Putamen (tissue), 1 donor: ENCODE results near the gene BAIAP2L2.

ENCODE experiments used
- DNase-seq: peaks from one replicate; pipeline ENCODE4 v3.0.0-alpha.2; 2016; ENCODE audit warnings: low spot score

BAIAP2L2 gene

DNA sequence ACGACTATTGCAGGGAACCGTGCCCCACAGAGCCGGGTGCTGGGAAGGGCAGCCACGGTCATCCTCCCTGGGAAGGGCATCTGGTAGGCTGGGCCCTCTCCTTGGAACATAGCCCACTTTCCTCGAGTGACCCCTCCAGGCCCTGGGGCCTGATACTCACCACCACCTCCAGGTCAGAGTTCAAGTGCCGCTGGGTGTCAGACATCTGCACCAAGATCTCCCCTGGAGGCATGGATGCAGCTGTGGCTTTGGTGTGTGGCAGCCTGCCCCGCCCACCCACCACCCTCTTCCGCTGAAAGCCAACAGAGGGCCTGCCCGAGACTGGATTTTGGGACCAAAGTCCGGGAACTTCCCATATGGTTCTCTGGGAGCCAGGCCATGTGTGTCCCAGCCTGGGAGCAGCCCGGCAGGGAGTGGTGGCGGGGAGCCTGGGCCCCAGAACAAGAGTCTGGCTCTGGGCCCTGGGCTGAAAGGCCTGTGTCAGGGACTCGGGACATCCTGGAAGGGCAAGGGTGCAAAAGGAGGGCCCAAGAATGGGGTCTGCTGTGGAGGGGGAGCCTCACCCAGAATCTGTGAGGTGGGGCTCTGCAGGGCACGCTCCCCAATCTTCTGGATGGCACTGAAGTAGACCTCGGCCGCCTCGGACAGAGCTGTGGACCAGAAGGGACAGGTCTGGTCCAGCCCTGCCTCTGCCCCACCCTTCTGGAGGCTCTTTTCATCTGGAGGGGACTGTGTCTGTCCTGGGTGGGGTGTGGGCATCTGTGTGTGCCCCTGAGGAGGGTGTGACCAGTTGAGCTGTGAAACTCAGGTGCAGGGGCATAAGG is 2.6 kb downstream of the BAIAP2L2 start:
- DNase-seq, result no peak

DNA sequence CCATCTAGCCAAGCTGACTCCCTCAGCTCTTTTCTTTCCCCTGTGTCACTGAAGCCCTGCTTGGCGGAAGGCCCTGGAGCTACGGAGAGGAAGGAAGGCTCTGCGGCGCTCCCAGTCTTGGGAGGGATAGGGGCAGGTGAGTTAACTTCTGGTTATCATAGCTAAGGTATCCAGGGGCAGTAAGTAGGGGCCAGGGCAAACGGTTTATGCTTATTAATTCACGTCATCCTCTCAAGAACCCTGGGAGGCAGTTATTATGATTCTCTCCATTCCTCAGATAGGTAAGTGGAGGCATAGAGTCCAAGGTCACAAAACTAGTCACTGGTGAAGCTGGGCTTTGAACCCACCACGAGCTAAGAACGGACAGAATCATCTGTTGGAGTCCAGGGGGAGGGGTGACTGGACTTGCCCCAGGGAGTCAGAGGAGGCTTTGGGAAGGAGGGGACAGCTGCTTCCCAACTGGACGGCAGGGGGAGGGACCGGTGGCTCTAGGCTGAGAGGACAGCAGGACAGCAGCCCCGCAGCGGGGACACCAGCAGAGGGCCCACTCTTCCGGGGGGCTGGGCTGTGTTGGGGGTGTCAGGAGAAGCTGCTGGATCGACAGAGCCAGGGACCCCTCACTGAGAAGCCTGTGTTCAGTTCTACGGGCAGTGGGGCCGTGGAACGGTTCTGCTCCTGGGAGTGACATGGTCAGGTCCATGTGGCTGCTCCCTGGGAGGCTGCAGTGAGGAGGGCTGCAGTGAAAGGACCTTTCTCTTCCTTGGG is 3.5 kb downstream of the BAIAP2L2 start:
- no peak for DNase-seq

DNA sequence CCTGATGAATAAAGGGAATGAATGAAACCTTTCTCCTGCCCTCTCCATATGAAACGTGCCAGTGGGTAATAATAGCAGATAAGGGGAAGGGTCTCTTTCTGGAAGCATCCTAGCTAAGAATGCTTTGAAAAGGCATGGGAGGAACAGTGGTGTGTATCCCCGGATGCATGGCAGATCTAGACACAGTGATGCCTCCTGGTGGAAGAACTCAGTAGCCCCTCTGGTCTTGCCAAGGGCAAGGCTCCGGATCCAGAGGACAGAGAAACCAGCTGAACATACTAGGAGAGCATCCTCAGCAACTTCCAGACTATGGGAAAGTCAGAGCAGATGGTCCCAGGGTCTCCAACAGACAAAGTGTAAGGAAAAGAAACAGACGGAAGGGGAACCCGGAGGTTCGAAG is 6.4 kb downstream of the BAIAP2L2 start:
- DNase-seq, result no peak

DNA sequence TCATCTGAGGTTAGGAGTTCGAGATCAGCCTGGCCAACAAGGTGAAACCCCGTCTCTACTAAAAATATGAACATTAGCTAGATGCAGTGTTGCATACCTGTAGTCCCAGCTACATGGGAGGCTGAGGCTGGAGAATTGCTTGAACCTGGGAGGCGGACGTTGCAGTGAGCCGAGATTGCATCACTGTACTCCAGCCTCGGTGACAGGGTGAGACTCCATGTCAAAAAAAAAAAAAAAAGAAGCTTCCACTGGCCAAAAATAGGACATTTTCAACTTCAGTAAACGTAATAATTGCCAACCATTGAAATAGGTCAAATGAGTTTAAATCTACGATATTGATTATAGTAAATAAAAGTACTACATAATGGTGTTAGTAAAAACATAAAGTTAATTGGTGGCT is 6.8 kb downstream of the BAIAP2L2 start:
- DNase-seq, result no peak

DNA sequence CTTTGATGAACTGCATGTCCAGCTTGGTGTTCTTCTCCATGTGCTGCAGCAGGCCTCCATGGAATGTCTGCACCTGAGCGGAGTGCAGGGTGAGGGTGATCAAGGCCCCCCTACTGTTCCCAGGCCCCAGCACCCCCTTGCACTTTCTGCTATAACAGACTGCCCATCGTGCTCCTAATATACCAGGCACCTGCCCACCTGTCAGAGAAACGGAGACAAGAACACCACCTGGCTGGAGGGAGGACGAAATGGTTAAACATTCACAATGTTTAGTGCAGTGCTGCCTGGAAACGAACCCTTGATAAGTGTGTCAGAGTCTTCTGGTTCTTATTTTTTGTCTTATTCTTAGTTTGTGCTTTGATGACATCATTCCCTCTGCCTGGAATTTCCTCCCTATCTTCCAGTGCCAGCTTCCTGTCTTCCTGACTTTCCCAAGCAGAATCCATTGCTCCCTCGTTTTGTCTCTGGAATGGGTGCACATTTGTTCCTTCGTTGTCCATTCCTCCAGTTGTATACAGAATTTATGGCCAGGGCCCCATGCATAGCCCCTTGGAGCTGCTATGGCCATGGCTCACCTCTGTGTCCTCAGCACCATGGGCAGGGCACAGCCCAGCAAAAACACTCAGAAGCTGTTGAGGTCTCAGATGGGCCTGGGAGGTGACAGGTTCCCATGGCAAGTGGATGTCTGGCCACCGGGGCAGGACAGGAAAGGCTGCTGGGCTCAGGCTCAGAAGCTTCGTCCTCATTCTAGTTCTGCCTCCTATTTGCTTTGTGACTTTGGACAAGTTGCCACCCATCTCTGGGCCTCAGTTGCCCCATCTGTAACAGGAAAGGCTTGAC is 11.9 kb downstream of the BAIAP2L2 start:
- DNase-seq, result no peak

DNA sequence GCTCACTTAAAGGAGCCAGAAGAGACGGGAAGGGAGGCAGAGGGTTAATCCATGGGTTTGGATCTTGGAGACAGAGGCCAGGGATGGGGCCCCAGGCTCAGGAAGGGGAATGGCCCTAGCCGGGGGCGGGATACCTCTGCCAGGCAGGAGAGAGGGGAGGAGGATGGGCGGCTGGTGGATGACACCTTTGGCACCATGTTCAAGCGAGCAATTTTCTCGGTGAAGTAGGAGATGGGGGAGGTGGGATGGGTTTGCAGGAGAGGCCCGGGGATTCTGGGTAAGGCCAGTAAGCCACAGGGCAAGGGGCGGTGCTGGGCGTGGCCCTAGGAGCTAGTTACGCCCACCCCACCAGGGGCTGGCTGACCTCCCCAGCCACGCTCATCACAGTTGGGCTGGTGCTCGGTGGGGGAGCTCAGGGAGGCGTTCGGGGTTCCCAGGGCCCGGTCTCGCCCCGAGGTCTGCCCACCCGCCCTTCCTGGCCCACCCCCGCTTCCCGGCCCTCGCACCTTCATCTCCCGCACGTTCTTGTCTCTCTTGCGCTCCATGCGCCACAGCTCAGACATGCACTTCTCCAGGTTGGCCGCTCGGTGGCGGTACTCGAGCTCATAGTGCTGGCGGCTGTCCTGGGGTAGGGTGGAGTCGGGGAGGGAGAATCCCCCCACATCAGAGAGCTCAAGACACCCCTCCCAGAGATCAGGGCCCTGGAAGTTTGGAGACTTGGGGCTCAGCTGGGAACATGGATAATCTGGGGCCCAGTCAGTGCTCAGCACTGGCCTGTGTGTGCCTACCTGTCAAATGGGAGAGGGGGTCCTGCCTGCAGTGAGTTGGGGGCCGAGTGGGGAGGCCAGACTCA is 12.7 kb downstream of the BAIAP2L2 start:
- no peak for DNase-seq

DNA sequence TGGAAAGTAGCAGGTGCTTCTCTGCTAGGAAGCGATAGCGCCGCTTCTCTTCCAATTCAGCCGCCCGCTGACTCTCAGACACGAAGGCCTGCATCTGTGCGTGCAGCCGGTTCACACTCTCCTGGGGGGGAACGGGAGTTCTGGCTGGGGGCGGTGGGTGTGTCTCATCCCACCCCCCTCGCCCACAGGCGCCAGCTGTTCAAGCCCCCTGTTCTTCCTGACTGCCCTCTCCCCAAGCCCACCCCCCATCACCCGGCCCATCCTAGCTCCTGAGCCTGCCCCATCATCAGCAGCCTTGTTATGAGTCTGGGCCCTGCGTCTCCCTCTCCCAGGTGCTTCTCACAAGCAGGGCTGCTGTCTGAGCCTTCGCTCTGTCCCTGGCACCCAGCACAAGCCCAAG is 13.4 kb downstream of the BAIAP2L2 start:
- no peak for DNase-seq

DNA sequence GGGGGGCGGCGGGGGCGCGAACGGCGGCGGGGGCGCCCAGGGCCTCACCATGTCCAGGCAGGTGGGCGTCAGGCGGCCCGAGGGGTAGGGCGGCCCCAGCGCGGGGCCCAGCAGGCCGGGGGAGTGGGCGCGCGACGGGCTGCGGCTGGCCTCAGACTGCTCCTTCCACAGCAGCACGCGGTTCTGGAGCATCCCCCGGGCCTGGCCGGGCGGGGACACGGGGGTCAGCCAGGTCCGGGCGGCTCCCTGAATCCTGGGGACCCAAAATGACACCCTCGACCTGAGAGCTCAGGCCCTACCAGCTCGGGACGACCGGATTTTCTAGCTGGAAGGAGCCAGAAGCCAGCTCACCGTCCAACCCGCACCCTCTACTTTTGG is 21.0 kb downstream of the BAIAP2L2 start:
- DNase-seq, result no peak

DNA sequence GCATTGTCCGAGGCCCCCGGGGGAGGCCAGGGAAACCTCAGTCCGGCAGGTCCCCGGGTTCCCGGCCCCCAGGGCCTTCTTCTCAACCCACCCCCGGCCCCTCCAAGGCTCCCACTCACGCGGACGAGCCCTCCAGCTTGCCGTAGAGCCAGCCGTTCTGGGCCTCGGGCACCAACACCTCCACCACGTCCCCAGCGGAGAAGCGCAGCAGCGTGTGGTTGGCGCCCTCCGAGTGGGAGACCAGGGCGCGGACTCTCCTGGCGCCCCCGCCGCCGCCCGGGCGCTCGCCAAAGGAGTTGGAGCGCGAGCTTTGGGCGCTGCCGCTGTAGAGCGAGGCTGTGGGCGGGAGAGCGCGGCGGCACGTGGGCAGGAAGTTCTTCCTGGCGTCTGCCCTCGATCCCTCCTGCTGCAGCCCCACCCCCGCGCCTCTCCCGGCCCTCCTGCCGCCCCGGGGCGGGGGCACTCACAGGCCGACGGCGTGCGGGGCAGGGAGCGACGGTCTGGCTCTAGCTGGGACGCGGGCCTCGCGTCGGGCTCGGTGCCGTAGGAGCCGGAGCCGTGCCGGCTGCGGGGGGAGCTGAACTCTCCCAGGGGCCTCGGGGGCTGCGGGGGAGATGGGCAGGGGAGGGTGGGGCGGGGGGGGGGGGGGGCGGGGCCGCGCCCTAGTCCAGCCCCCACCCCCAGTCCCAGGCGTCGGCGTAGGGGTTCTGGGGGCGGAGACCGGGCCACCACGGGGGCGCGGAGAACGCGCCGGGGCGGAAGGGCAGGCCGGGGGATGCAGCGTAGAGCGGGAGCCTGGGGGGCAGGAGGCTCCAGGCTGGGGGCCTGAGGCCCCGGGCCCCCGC is 21.6 kb downstream of the BAIAP2L2 start:
- no peak for DNase-seq

DNA sequence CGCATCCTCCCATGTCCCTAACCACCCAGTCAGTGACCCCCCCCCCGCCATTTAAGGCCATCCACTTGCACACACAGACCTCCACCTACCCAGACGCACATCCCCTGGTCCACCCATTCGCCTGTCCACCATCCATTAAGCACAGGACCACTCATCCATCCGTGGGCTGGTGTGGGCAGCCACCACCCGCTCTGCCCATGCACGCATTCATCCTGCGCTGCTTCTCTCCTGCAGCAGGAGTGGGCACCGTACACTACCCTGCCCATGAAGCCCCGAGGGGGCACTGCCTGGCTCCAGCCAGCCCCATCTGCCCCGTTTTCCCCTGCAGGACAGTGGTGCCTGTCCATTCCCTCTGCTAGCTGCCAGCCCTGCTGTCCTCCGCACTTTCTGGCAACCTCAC is 22.6 kb downstream of the BAIAP2L2 start:
- DNase-seq, result no peak

DNA sequence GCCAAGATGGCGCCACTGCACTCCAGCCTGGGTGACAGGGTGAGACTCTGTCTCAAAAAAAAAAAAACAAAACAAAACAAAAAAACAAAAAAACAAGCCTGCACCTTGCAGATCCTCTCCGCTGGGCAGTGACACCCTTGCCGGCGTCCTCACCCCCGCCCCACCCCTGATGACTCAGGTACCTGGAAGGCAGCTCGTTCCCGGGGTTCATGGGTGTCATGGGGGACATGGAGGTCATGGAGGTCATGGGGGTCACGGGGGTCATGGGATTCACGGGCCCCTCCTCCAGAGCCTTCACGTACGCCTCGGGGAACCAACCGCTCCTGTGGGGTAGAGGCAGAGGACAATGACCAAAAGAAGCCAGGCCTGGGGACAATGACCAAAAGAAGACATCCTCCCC is 23.5 kb downstream of the BAIAP2L2 start:
- no peak for DNase-seq

DNA sequence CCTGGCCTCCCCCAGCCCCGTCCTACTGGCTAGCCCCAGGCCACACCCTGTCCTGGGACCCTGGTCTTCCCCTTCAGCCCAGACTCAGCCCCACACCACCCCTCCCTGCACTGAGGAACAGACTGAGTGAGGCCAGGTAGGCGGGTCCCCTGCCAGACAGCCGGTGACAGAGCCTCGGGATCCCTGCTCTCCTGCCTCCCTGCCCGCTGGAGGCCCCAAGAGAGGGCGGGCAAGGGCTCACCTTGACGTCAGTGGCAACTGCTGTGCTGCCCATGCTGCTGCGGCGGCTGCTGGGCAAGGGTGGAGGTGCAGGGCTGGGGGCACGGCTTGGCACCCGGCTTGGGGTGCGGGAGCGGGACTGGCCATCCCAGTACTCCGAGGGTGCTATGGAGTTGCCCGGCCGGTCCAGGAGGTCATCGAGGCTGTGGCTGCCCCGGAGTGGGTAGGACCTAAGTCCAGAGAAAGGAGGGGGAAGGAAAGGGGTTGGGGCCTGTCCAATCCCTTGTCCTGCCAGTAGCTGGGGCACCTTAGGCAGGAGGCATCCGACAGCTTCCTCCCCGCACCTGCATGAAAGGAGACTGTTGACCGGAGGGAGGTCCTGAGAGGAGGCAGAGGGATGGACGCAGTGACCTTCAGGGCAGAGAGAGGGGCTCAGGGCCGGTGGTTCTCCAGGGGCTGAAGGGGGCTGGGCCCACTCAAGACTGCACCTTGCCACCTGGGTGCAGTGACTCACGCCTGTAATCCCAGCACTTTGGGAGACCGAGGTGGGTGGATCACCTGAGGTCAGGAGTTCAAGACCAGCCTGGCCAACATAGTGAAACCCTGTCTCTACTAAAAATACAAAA is 24.3 kb downstream of the BAIAP2L2 start:
- DNase-seq, result no peak

DNA sequence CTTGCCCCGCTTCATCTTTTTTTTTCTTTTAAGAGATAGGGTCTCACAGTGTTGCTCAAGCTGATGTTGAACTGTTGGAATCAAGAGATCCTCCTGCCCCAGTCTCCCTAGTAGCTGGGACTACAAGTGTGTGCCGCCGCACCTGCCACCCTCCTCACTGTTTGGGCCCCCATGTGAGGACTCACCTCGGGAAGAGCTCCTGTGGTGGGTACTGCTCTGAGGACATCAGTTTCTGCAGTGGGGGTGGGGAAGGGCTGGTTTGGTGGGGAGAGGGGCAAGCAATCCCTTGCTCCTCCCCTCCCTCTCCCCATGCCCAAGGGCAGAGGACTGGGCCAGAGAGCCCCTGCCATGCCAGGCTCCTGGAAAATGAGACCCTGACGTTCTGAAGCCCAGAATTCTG is 25.0 kb downstream of the BAIAP2L2 start:
- no peak for DNase-seq

DNA sequence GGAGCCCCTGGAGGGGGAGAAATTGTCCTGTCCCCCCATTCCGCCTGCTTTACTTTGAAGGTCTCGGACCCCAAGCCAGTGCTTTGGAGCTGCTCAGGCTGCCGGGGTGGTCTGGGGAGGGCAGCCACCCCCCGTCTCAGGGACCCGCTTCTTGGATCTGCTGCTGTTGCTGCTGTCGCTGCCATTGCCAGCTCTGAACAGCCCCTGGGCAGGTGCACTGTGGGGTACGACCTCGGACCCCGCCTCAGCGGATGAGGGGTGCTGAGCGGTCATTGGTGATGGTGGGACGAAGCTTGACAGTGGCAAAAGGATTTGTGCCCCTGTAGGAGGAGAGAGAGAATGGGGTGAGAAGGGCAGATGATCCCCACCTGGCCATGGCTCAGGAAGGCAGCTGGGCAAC is 25.4 kb downstream of the BAIAP2L2 start:
- no peak for DNase-seq

DNA sequence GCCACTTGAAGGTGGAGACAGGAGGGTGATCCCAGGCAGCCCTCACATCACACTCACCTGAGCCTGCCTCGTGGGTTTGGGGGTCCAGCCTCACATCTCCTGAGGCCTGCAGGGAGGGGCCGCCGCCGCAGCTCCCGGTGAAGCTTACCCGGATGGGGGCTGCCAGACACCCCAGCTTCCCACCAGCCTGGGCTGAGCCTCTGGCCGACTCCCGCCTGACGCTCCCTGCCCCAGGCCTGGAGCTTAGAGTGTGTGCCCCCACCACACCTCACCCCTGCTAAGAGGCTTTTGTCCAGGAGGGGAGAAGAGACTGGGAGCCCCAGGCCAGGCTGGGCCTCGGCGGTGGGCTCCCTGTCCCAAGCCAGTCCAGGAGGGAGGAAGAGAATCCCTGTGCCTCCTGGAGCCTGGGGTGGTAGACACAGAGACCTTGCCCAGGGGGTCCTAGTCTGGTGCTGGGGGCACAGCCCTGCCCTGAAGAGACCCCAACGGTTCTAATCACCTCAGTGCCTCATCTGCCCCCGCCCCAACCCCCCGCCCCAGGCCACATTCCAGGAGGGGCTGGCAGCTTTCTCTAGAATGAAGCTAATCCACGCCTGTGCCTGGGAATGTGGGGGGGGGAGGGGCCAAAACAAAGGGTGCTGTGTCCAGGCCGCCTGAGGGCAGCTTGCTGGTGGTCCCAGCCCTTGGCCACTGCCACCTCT is 26.4 kb downstream of the BAIAP2L2 start, which contains the start of gene SLC16A8:
Gene SLC16A8, minus strand, starts transcription at position 254 of the 701 bp plus-strand sequence. CDS start 1,311 bp downstream, outside the sequence.
- no peak for DNase-seq

DNA sequence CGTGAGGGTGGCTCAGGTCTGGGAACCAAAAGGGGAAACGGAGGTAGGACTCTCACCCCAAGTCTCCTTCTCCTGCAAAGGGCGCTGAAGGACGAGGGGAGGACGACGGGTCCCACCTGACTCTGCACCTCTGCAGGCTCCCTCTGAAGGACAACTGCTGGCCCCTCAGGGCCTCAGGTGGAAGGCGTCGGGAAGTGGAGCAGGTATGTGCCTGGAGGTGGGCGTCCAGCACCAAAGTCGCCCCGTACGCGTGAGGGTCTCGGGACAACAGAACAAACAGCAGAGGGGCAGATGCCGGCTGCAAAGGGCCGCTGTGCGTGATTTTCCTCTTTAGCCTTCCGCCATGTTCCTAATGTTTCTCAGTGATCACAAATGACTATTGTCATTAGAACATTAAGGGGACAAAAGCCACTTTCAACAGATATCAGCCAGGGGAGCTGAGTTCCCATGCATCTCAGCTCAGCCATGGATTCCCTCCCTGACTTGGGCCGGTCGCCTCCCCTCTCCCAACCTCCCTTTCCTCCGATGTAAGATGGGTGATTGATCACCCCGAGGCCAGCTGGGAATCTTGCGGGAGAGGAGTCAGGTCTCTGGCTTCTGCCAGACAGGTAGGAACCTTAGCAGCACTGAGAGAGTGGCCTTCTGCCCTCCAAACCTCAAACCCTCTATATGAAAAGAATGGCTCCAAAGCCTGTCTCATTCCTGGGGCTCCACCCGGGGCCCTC is 27.3 kb downstream of the BAIAP2L2 start:
- no peak for DNase-seq

DNA sequence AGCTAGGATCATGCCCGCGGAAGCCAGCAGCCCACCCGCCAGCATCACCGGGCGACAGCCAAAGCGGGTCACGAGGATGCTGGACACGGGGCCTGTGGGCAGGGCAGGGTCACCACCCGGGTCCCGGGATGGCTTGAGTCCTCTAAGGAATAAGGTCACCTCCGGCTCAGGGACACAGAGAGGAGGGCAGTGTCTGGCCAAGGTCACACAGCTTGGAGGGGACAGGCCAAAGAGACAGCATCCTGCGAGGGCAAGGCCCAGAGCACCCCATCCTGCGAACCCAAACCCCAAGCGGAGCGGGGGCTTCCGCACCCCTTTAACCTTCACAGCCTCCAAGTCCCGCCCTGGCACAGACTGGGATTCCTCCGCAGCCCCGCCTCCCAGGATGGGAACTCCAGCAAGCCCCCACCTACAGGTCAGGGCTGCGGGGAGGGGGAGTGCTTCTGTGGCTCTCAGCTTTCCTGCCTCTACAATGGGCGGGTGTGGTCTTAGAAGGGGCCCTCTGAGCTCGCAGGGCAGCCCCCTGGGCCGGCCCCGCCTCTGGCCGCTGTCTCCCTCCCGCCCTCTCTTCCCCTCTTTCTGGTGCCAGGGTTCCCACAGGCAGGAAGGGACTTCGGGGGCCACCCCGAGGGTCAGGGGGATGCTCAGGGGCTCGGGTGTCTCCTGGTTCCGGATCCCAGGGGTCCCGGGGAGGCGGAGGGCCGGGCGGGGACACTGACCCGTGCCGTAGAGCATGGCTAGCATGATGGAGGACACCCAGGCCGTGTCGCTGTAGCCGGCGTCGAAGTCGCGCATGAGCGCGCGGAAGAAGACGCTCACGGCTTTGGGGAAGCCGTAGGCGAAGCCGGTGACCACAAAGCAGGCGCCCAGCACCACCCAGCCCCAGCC is 28.3 kb downstream of the BAIAP2L2 start:
- no peak for DNase-seq

DNA sequence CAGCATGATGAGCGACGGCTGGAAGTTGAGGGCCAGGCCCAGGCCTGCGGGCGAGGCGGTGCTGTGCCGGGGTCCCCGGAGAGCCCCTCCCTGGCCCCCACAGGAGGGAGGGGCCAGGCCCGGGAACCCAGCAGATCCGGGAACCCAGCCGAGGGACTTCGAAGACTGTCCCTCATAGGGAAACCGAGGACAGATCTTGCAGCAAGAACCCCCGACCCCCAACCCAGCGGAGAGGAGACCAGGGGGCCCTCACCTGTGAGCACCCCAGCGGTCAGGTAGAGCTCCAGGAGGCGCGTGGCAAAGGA is 28.9 kb downstream of the BAIAP2L2 start:
- no peak for DNase-seq
